Left ventricle myocardium superior (tissue), 1 donor: Measurements from ENCODE around the gene CELF5. TPM values are rescaled to one million over a fixed set of nuclear protein-coding genes. Genes with fewer than 3 reads are reported as not detected.

Source experiments
- ATAC-seq: fragments of 200-7000 bp; cut with Tn5 transposase; one replicate; pipeline ENCODE4 v1.9.1; 2020; ENCODE audit warnings: mild to moderate bottlenecking, moderate library complexity
- DNase-seq: peaks from one replicate; pipeline ENCODE4 v3.0.0-alpha.2; 2020
- intact Hi-C: fragments of 100-400 bp; cut with micrococcal nuclease; formaldehyde crosslinking; loops from one replicate; pipeline ENCODE4 v1.11.0; 2022
- long read RNA-seq: library from polyadenylated mRNA; unstranded; transcript quantifications from one replicate; pipeline ENCODE4 v2.0.0, GENCODE V29; 2021
- total RNA-seq: library from RNA; stranded (reverse); fragmentation: NEBNext Ultra II Directional; extraction: Animal tissue kit (Norgen Biotek cat#: 25700); gene quantifications from one replicate; pipeline ENCODE4 v1.2.1, GENCODE V29; 2021
- donor health status: DM: no; HTN: yes; CAD: no; lungs with severe emphysema.

CELF5 gene
- total RNA-seq, result not detected
- long read RNA-seq, result 0 reads

DNA sequence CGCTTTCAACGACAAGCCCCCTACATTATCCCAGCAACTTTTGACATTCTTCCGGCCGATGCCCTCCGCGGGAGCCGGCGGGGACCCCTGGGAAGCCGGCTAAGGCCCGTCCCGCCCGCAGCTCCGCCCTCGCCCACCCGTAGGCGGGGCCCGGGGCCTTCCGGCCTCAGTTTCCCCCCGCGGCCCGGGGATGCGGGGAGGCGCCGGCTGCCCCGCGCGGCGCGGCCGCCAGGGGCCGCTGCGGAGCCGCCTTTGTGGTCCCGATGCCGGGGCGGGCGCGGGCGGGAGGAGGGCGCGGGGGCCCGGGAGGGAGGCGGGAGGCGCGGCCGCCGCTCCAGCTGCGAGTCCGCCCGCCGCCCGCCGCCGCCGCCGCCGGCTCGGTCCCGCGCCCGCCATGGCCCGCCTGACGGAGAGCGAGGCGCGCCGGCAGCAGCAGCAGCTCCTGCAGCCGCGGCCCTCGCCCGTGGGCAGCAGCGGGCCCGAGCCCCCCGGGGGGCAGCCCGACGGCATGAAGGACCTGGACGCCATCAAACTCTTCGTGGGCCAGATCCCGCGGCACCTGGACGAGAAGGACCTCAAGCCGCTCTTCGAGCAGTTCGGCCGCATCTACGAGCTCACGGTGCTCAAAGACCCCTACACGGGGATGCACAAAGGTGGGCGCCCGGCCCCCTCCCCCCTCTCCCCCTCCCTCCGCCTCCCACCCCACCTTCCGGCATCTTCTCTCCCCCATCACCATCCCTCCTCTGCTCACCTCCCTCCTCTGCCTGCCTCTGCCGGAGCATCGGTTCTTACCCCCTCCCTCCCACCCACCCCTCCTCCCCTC lies at the start of gene CELF5:
TSS of gene CELF5 (plus strand) at position 316 of the 823 bp plus-strand sequence. CDS start at position 395, 79 bp downstream.
- intact Hi-C loops, result no loop called here
- peak; percentile 77 for DNase-seq
- peak; percentile 73 for ATAC-seq

DNA sequence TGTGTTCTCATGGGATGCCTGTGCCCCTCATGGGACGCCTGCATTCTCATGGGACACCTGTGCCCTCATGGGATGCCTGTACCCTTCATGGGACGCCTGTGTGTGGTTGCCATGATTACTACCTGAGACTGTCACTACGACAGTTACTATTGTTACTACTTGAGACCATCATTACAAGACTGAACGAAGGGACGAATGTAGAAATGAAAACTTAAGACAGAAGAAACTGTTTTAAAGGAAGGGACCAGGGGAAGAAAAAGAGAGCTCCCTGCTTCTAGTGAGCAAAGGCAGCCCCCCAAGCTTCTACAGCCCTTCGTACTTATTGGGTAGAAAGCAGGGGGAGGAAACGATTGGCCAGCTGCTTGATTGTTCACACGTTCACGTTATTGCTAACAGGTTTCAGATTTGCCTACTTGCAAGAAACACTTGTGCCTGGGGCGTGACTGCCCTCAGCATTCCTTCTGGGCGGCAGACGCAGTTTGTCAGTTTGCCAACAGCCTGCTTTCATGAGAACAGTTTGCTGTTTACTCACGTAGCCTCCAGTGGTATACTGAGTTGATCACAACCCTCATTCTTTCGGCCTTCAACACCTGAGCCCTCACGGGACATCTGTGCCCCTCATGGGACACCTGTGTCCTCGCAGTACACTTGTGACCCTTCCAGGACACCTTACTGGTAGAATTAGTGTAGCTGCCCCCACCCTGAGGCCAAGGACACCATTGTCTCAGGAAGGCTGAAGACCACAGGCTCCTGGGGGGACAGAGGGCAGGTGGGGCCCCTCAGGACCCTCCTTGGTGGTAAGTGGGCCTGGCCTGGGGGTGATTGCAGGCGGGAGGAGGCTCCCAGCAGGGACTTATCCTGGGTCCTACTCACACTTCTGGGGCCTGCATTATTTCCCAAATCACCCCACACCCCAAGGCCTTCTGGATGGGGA lies 48.4 kb upstream of the CELF5 start:
- intact Hi-C loops, result no loop called here
- DNase-seq (no peak), ATAC-seq (no peak)

DNA sequence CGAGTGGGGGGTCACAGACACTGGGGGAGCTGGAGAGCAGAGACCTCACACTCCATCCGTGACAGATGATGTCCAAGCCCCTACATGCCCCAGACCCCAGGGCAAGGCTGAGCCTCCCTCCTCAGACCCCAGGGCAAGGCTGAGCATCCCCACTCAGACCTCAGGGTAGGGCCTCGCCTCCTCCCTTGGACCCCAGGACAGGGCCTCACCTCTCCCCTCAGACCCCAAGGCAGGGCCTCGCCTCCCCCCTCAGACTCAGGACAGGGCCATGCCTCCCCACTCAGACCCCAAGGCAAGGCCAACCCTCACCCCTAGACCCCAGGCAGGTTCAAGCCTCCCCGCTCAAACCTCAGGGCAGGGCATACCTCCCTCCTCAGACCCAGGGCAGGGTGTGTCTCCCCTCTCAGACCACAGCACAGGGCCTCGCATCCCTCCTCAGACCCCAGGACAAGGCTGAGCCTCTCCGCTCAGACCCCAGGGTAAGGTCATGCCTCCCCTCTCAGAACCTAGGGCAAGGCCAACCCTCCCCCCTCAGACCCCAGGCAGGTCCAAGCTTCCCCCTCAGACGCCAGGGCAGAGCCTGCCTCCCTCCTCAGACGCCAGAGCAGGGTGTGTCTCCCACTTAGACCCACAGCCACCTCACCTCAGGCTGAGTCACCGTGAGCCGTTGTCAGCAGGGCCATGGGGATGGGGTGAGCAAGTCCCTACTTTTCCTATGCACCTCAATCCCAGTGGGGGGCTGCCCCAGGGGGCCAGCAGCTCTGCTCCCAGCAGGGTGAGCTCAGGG lies 47.6 kb upstream of the CELF5 start:
- ATAC-seq (no peak), DNase-seq (no peak)
- intact Hi-C loops, result no loop called here

DNA sequence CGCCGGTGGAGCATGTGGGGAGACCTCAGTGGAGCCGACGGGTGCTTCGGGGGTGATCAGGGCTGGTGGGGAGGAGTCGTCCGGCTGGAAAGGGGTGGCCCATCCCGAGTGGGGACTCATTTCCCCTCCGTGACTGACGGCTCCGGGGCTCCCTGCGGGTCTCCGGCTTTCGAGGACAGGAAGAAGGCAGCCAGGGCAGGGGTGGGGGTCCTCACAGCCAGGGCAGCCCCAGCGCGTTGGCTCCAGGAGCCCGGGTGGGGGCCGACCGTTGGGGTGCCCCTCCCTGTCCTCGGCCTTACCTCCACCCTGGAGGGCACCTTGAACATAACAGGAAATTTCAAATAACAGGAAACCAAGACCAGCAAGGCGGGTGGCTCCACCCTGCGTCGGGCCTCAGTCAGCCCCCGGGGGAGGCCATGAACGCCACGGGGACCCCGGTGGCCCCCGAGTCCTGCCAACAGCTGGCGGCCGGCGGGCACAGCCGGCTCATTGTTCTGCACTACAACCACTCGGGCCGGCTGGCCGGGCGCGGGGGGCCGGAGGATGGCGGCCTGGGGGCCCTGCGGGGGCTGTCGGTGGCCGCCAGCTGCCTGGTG lies 46.0 kb upstream of the CELF5 start, which contains the start of gene S1PR4:
TSS of gene S1PR4 (plus strand) at position 393 of the 596 bp plus-strand sequence. CDS start at position 417, 24 bp downstream.
- intact Hi-C loops, result no loop called here
- ATAC-seq (peak; percentile 44), DNase-seq (no peak)

DNA sequence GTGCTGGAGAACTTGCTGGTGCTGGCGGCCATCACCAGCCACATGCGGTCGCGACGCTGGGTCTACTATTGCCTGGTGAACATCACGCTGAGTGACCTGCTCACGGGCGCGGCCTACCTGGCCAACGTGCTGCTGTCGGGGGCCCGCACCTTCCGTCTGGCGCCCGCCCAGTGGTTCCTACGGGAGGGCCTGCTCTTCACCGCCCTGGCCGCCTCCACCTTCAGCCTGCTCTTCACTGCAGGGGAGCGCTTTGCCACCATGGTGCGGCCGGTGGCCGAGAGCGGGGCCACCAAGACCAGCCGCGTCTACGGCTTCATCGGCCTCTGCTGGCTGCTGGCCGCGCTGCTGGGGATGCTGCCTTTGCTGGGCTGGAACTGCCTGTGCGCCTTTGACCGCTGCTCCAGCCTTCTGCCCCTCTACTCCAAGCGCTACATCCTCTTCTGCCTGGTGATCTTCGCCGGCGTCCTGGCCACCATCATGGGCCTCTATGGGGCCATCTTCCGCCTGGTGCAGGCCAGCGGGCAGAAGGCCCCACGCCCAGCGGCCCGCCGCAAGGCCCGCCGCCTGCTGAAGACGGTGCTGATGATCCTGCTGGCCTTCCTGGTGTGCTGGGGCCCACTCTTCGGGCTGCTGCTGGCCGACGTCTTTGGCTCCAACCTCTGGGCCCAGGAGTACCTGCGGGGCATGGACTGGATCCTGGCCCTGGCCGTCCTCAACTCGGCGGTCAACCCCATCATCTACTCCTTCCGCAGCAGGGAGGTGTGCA lies 45.3 kb upstream of the CELF5 start:
- intact Hi-C loops, result no loop called here
- no peak for ATAC-seq
- no peak for DNase-seq

DNA sequence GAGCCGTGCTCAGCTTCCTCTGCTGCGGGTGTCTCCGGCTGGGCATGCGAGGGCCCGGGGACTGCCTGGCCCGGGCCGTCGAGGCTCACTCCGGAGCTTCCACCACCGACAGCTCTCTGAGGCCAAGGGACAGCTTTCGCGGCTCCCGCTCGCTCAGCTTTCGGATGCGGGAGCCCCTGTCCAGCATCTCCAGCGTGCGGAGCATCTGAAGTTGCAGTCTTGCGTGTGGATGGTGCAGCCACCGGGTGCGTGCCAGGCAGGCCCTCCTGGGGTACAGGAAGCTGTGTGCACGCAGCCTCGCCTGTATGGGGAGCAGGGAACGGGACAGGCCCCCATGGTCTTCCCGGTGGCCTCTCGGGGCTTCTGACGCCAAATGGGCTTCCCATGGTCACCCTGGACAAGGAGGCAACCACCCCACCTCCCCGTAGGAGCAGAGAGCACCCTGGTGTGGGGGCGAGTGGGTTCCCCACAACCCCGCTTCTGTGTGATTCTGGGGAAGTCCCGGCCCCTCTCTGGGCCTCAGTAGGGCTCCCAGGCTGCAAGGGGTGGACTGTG lies 44.6 kb upstream of the CELF5 start:
- intact Hi-C loops, result no loop called here
- DNase-seq, result no peak

DNA sequence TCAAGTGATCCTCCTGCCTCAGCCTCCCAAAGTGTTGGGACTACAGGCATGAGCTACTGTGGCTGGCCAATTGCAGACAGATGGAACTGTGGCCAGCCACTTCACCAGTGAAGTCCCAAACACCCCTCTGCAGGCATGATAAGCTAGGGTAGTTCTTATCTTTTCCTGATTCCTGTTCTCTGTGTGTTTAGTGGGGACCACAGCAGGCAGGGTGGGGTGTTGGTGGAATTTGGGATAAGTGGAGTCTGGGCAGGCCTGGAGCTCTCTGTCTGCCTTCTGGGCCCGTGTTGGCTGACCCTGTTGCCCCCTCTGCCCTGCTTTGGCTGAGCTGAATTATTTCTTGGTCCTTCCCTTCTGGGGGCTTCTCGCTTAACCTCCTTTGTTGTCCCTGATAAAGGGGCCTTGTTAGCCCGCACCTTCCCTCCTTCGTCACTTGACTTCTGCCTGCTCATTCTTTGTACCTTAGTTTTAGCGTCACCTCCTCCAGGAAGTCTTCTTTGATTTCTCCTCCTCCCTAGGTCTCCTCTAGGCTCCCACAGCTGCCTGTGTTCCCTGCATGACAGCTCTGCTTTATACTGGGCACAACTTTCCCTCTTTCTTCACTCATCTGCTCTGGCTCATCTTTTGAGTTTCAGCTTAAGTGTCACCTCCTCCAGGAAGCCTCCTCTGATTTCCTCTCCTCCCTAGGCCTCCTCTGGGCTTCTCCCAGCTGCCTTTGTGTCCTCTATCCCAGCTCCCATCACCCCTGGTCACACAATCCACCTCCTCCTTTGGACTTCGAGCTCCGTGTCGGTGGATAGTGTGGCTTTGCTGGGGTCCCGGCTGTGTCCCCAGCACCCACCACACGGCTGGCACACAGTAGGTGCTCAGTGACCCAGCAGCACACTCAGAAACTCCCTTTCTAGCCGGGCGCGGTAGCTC lies 40.5 kb upstream of the CELF5 start:
- DNase-seq (no peak), ATAC-seq (no peak)
- intact Hi-C loops, result no loop called here

More for the DNA sequence above, 44.6 kb upstream of the CELF5 start:
- ATAC-seq, result no peak

DNA sequence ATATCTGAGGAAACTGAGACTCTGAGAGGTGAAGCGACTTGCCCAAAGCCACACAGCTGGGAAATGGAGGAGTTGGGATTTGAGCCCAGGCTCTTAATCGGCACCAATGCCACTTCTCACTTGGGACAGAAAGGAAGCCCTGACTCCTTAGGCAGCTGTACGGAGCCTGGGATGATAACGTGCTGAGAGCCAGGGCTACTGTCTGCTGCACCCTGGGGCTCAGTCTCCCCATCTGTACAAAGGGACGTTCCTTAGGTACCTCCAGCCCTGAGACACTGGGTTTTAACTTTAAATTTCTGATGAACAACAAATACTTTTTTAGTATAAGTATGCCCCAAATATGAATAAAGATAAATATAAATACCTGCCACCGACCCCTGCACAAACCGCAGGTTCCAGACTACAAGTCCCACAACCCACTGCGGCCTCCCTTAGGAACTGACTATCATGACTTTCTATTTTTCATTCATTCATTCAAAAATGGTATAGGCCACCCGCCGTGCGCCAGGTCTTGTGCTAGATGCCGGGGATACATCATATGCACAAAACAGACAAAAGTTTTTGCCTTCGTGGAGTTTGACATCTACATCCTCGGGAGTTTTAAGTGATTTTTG lies 39.5 kb upstream of the CELF5 start:
- intact Hi-C loops, result no loop called here
- DNase-seq, result peak; percentile 82
- peak; percentile 62 for ATAC-seq

DNA sequence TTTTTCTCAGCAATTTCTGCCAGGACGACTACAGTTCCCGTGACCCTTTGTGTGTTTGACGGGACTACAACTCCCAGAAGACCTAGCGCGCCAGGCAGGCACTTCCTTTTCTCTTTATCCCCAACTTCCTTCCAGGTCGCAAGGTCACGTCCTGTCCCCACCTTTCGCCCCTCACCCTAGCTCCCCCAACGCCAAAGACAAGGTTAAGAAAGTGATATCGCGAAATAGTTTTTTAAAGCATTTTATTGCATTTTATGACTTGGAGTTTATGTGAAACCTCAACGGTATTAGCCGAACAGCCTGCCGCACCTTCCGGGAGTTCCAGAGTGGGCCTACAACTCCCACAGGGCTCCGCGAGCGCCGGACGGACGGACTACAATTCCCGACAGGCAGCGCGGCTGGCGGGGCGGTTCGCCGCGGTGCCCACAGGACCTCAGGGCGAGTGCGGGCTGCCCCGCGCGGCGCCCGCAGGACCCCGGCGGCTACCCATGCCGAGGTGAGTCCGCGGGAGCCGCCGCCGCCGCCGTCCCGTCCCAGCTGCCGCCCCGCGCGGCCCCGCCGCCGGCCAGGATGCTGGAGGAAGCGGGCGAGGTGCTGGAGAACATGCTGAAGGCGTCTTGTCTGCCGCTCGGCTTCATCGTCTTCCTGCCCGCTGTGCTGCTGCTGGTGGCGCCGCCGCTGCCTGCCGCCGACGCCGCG lies 38.9 kb upstream of the CELF5 start, which contains the start of gene NCLN:
TSS of gene NCLN (plus strand) at position 470 of the 699 bp plus-strand sequence. CDS start at position 571, 101 bp downstream.
- intact Hi-C loops, result no loop called here
- DNase-seq (peak; percentile 98), ATAC-seq (peak; percentile 96)

DNA sequence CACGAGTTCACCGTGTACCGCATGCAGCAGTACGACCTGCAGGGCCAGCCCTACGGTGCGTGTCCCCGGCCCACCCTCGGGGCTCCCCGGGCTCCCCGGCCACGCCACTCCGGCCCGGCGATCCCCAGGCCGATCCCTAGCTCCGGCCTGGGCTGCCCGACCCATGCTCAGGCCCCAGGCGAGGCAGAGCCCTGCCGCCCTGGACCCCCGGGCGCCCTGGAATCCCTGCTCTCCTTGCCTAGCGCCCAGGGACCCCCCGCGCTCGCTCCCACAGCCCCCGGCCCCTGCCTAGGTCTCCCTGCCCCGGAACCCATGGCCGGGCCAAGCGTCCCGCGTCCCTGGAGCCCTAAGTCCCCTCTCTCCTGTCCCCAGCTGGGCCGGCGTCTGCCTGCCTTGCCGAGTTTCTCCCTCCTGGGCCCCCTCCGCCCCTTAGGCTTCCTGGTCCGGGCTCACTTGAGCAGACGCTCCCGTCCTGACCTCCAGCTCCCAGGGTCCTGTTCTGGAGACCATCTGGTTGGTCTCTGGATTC lies 38.2 kb upstream of the CELF5 start:
- intact Hi-C loops, result no loop called here
- no peak for DNase-seq
- ATAC-seq, result peak; percentile 15

DNA sequence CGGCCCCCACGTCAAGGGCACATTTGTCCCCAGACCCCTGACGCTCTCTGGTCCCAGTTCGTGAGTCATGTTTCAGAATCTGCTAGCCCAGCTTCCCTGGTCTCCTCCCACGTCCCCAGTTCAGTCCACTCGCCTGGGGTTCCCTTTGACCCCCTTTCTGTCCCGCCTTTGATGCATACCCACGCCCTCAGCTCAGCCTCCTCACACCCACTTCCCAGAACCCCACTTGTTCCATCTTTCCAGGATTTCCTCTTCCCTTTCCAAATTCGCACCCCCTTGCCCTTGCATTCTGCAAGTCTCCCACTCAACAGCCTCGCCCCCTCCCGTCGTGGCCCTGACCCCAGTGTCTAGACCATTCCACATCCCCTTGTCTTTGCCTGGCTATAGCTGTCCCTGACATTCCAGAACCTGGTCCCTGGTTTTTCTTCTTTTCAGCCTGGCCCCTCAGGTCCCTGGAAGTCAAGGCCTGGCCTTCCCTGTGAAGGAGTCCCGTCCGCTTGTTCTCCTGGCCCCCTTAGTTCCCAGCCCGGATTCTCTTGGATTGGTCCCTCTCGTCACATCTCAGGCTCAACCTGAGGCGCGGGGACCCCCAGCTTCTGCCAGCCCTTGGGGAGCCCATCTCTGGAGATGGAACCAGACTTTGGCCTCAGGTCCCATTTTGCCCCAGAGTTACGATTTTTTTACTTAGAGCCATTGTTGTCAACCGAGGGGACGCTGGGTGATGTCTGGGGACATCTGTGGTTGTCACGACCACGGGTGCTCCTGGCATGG lies 37.4 kb upstream of the CELF5 start:
- ATAC-seq, result no peak
- DNase-seq, result no peak
- intact Hi-C loops, result no loop called here

DNA sequence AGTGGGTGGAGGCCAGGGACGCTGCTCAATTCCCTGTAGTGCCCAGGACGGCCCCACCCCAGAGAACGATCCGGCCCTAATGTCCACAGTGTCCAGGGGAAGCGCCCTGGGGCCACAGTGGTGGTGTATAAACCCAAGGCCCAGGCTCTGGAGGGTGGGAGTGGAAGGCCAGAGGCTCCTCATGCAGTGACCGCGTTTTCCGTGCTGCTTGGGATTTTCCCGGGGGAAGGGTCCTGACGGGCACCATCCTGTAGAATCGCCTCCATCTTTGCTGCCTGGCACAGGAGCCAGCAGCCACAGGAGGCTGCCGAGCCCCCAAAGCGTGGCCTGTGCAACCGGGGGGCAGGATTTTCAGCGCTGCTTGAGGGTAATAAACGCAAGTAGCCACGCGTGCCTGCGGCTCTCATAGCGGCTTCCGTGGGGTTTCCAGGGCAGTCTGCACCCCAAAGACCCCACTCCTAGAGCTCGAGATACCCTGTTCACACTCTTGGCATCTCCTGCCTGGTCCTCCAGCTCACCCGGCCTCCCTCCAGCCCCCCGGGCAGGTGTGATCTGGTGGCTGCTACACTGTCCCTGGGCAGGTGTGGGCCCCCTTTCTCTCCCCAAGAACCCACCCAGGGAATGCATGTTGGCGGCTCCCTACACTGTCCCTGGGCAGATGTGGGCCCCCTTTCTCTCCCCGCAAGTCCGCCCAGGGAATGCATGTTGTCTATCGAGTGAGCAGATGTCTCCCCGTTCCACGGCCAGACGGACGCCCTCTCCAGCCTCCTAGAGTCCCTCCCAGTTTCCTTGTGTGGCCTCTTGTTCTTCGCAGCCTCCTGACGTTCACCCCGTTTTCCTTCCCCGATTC lies 36.6 kb upstream of the CELF5 start:
- DNase-seq (no peak), ATAC-seq (no peak)
- intact Hi-C loops, result no loop called here

DNA sequence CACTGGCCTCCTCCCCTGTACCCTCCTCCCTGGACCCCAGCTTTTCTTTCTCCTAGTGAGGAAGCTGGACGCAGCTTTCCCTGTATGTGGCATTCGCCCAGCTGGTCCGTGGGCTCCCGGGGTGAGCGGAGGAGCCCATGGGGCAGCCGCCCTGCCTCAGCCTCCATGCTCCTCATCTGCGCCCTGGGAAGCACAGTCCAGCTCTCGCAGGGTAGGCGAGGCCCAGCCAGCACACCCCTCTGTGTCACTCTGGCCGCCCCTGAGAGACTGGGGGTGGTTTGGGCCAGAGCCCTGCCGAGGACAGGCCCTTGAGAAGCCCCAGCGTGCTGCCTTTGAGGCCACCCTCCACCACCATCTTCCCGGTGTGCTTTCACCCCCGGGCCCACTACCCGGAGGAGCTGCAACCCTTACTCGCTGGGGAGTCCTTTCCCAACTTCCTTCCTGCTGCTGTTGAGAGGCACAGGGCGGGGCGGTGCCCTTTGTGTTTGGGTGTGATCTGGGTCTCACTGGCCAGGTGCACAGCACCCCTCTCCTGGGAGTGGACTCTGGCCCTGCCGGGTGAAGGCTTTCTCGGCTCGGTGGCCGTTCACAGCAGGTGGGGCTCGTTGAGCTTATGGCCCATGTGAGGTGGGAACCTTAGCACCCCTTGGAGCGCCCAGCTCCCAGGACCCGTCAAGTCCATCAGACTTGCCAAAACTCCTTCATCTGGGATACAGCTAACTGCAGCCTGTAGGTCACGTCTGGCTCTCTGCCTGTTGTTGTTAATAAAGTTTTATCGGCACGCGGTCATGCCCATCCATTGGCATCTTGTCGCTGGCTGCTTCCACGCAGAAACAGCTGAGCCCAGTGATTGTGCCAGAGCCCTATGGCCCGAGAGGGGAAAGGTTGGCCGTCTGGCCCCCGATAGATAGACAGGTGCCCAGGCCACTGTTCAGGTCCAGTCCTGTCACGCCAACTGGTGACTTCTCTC lies 35.5 kb upstream of the CELF5 start:
- no peak for DNase-seq
- ATAC-seq, result no peak
- intact Hi-C loops, result no loop called here
